ENCODE data around the gene ANKRD11.
"Not testable (repeated sequence)": the region's sequence is repeated elsewhere in the genome, so short reads cannot be mapped to it uniquely, and the experiment has no call there.

Gene ANKRD11

GRCh38 chr16:89395150-89396142, 94.9 kb downstream of the ANKRD11 start:
- no peak overlapping the region for H3K4me3 ChIP-seq (ENCODE audit: low read depth, low read length)
- TF ChIP-seq CTCF (IDR thresholded peaks at IDR 0.05; ENCODE audit: borderline replicate concordance, insufficient read depth, low read depth, low read length): no peak

GRCh38 chr16:89393738-89394406, 96.5 kb downstream of the ANKRD11 start:
- TF ChIP-seq CTCF (IDR thresholded peaks at IDR 0.05; ENCODE audit: borderline replicate concordance, insufficient read depth, low read depth, low read length): no peak
- no peak overlapping the region for H3K4me3 ChIP-seq (ENCODE audit: low read depth, low read length)

- no peak for TF ChIP-seq CTCF (IDR thresholded peaks at IDR 0.05; ENCODE audit: borderline replicate concordance, insufficient read depth, low read depth, low read length)
- no peak overlapping the region for H3K4me3 ChIP-seq (ENCODE audit: low read depth, low read length)
Observed at GRCh38 chr16:89392881-89393737, 97.3 kb downstream of the ANKRD11 start.

- H3K4me3 ChIP-seq (ENCODE audit: low read depth, low read length): not testable (repeated sequence)
Observed at GRCh38 chr16:89390224-89390583, 100.2 kb downstream of the ANKRD11 start.

- H3K4me3 ChIP-seq (ENCODE audit: low read depth, low read length): not testable (repeated sequence)
Observed at GRCh38 chr16:89389504-89390223, 100.7 kb downstream of the ANKRD11 start.

GRCh38 chr16:89388536-89388935, 101.8 kb downstream of the ANKRD11 start:
- no peak for TF ChIP-seq CTCF (IDR thresholded peaks at IDR 0.05; ENCODE audit: borderline replicate concordance, insufficient read depth, low read depth, low read length)
- no peak overlapping the region for H3K4me3 ChIP-seq (ENCODE audit: low read depth, low read length)

GRCh38 chr16:89386306-89387185, 103.8 kb downstream of the ANKRD11 start:
- TF ChIP-seq CTCF (IDR thresholded peaks at IDR 0.05; ENCODE audit: borderline replicate concordance, insufficient read depth, low read depth, low read length): no peak
- H3K4me3 ChIP-seq (ENCODE audit: low read depth, low read length): no peak overlapping the region
